Measurements from ENCODE around the gene GPR87. TPM values are rescaled to one million over a fixed set of nuclear protein-coding genes. Genes with fewer than 3 reads are reported as not detected.

The GPR87 gene
- total and polyA plus RNA-seq, 2 of the 4 experiments (the other 2 are of a cell fraction): 0.26 to 0.36 TPM

DNA sequence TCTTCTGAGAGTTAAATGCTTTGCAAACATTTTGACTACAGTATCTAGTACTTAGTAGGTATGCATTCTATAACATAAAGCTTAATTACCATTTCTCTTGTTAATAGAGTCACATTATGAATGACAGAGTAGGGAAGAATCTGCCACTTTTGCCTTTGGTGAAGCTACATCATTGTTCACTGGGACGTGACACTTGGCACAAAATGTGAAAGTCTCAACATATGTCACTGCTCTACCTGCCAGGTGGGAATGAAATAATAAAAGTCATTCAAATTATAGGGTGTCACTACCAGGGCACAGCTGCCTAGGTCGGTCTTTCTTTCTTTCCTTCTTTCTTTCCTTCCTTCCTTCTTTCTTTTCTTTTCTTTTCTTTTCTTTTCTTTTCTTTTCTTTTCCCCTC is 17.6 kb downstream of the GPR87 start:
- DNase-seq (no peak), ATAC-seq (ENCODE audit: low read depth) (no peak)
- Histone ChIP-seq H4K8ac (ENCODE audit: low read depth in 2 of 2, low read length in 2 of 2) (no peak overlapping the region), H4K20me1 (ENCODE audit: insufficient read depth, low read length) (no peaks in the 10 kb centered on the region), H2BK120ac (ENCODE audit: low read depth, low read length) (no peak overlapping the region), H2AFZ (replicated peaks; ENCODE audit: low read length, poor library complexity) (no peak overlapping the region), H3K9me3 (ENCODE audit: control insufficient read depth, insufficient read depth, low read length) (no peaks in the 10 kb centered on the region), H3K9ac (ENCODE audit: low read depth, low read length) (no peak overlapping the region), H2BK20ac (ENCODE audit: low read depth, low read length) (no peak overlapping the region), H3K4me2 (ENCODE audit: low read depth, low read length) (no peak overlapping the region), H3K79me1 (ENCODE audit: low read depth in 1 of 2, low read length in 2 of 2) (no peaks in the 10 kb centered on the region), H2BK15ac (ENCODE audit: low read depth, low read length) (no peak overlapping the region), H3K4me1 (ENCODE audit: control insufficient read depth, insufficient read depth, low read length) (peaks cover 3% of the 10 kb centered on the region), H2BK5ac (ENCODE audit: low read depth, low read length, poor library complexity, severe bottlenecking) (no peak overlapping the region), H3K36me3 (ENCODE audit: control insufficient read depth, insufficient read depth, low read length) (no peaks in the 10 kb centered on the region), H2AK5ac (ENCODE audit: low read depth, low read length) (no peak overlapping the region), H3K27ac (ENCODE audit: insufficient read depth, low read length) (no peak overlapping the region), H3K4me3 (ENCODE audit: insufficient read depth, low read depth, low read length) (no peak overlapping the region), H4K91ac (ENCODE audit: insufficient read depth, low read depth, low read length) (no peak overlapping the region), H4K5ac (ENCODE audit: low read depth, low read length) (no peak overlapping the region), H3K18ac (ENCODE audit: low read depth, low read length) (no peak overlapping the region), H3K23ac (ENCODE audit: low read depth, low read length) (no peak overlapping the region), H3K9me1 (ENCODE audit: insufficient read depth, low read length) (no peaks in the 10 kb centered on the region; the same call in 1 of the 2 replicates), H3K27me3 (ENCODE audit: control insufficient read depth, insufficient read depth, low read length) (no peaks in the 10 kb centered on the region), H3K14ac (replicated peaks; ENCODE audit: low read depth, low read length) (no peak overlapping the region), H2AK9ac (replicated peaks; ENCODE audit: low read depth, low read length, poor library complexity) (no peak overlapping the region), H3K4ac (ENCODE audit: low read depth, low read length) (no peak overlapping the region), H3K56ac (ENCODE audit: extremely low read depth, insufficient read depth, low read length) (no peak overlapping the region)
- ChIA-PET CTCF (no interaction called here), POLR2A (ENCODE audit: unreplicated experiment) (interaction anchor here (0.6 kb wide), 1 partner anchor 140 kb away, joined by 4 read pairs; no protein-coding TSS in a partner anchor)
- in situ Hi-C loops (cut with MboI; ENCODE audit: low sequenced_read_pairs): loop anchor here (5.0 to 10.0 kb wide), 2 partner anchors 138 to 536 kb away; no protein-coding TSS in a partner anchor
- BruUV-seq (replicated peaks): no TSS peak
- TF ChIP-seq CEBPB (IDR thresholded peaks at IDR 0.05; ENCODE audit: low read depth, low read length): no peak
- dilution Hi-C loops (cut with HindIII; ENCODE audit: low sequenced_read_pairs, unreplicated experiment): no loop called here
- intact Hi-C loops (cut with micrococcal nuclease): loop anchor here (10.0 kb wide), 1 partner anchor 166 kb away; the partner anchor contains the start of gene IGSF10
- WGBS, 2 experiments (ENCODE audit: extremely low coverage in 2 of 2, insufficient read length in 1 of 2): no CpG with 5 or more reads among the region's 2 CpGs

Data from IMR-90 (cell line).